ENCODE measurements around the gene CAPN12.

DNA sequence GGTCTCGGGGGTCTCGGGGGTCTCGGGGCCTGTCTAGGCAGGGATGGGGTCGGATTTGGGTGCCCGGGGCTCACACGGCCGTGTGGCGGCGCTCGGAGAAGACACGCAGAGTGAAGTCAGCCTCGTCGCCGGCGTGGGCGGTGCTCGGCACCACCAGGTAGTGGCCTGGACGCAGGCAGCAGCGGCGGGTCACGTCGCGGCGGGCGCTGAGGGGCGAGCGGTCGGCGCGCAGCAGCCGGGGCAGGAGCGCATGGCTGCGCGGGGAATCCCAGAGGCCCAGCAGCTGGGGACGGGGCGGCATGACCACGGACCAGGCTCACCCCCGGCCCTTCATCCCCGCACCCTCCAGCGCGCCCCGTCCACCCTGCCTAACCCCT is 8.2 kb downstream of the CAPN12 start:
- no peak for TF ChIP-seq GATA2 (IDR thresholded peaks at IDR 0.05; ENCODE audit: low read depth, low read length)
- no peak for TF ChIP-seq GATA3 (IDR thresholded peaks at IDR 0.05; ENCODE audit: low read depth, low read length)

Data from SH-SY5Y (cell line).